Keratinocyte (primary cell): ENCODE results near the gene PLEKHA8.

Experiments
- EZH2 ChIP-seq: IDR thresholded peaks from one replicate; pipeline ENCODE4 v1.6.1; 2012; ENCODE audit warnings: inconsistent platforms, mild to moderate bottlenecking, low read length, moderate library complexity
- TF ChIP-seq, protein P1 (sequence below), 3 experiments: IDR thresholded peaks in 1 of 3; conservative IDR thresholded peaks in 1 of 3; optimal IDR thresholded peaks in 1 of 3; 2 replicates in 2 of 3; 3 replicates in 1 of 3; pipeline versions ENCODE3 to v1.5.1; 2011; ENCODE audit warnings: low read length in 3 of 3, mild to moderate bottlenecking in 3 of 3, moderate library complexity in 2 of 3, control low read depth in 1 of 3, inconsistent platforms in 1 of 3; ENCODE audit not compliant: insufficient read depth in 2 of 3; ENCODE audit errors: extremely low read depth in 1 of 3

GRCh38 chr7:30162622-30163124, 134.5 kb downstream of the PLEKHA8 start:
- TF ChIP-seq, protein P1, sequence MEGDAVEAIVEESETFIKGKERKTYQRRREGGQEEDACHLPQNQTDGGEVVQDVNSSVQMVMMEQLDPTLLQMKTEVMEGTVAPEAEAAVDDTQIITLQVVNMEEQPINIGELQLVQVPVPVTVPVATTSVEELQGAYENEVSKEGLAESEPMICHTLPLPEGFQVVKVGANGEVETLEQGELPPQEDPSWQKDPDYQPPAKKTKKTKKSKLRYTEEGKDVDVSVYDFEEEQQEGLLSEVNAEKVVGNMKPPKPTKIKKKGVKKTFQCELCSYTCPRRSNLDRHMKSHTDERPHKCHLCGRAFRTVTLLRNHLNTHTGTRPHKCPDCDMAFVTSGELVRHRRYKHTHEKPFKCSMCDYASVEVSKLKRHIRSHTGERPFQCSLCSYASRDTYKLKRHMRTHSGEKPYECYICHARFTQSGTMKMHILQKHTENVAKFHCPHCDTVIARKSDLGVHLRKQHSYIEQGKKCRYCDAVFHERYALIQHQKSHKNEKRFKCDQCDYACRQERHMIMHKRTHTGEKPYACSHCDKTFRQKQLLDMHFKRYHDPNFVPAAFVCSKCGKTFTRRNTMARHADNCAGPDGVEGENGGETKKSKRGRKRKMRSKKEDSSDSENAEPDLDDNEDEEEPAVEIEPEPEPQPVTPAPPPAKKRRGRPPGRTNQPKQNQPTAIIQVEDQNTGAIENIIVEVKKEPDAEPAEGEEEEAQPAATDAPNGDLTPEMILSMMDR (optimal IDR thresholded peaks at IDR 0.05 in 1 of 3, IDR thresholded peaks at IDR 0.05 in 1 of 3, conservative IDR thresholded peaks at IDR 0.05 in 1 of 3; ENCODE audit: extremely low read depth in 1 of 3, insufficient read depth in 2 of 3, low read length in 3 of 3) = no peak
- no peak for TF ChIP-seq EZH2
